ENCODE measurements around the gene ETS1.

ETS1 gene

GRCh38 chr11:128589998-128590397, 2.6 kb upstream of the ETS1 start:
- no peak for DNase-seq

- no peak for DNase-seq
Observed at GRCh38 chr11:128588093-128588492, 735 bp upstream of the ETS1 start.

GRCh38 chr11:128586689-128587088, 669 bp downstream of the ETS1 start:
- no peak for DNase-seq

GRCh38 chr11:128585498-128586238, 1.7 kb downstream of the ETS1 start:
- no peak for DNase-seq

GRCh38 chr11:128584253-128584652, 3.1 kb downstream of the ETS1 start:
- DNase-seq, result no peak

GRCh38 chr11:128582496-128583366, 4.6 kb downstream of the ETS1 start:
- no peak for DNase-seq

- DNase-seq, result no peak
Observed at GRCh38 chr11:128581561-128582272, 5.6 kb downstream of the ETS1 start.

- DNase-seq, result no peak
Observed at GRCh38 chr11:128580612-128581011, 6.7 kb downstream of the ETS1 start.

- no peak for DNase-seq
Observed at GRCh38 chr11:128579798-128580504, 7.4 kb downstream of the ETS1 start.

- no peak for DNase-seq
Observed at GRCh38 chr11:128576555-128576954, 10.8 kb downstream of the ETS1 start.

GRCh38 chr11:128575961-128576350, 11.4 kb downstream of the ETS1 start:
- DNase-seq, result no peak

GRCh38 chr11:128575174-128575960, 12.0 kb downstream of the ETS1 start:
- DNase-seq, result no peak

GRCh38 chr11:128574576-128575011, 12.8 kb downstream of the ETS1 start:
- DNase-seq, result no peak

- no peak for DNase-seq
Observed at GRCh38 chr11:128573638-128574037, 13.7 kb downstream of the ETS1 start.

- no peak for DNase-seq
Observed at GRCh38 chr11:128572965-128573364, 14.4 kb downstream of the ETS1 start.

GRCh38 chr11:128570632-128571031, 16.7 kb downstream of the ETS1 start:
- DNase-seq, result no peak

GRCh38 chr11:128569291-128569690, 18.1 kb downstream of the ETS1 start:
- DNase-seq, result no peak

- DNase-seq, result no peak
Observed at GRCh38 chr11:128568166-128568778, 19.1 kb downstream of the ETS1 start.

GRCh38 chr11:128567130-128567529, 20.2 kb downstream of the ETS1 start:
- DNase-seq, result no peak

GRCh38 chr11:128565881-128566280, 21.5 kb downstream of the ETS1 start:
- DNase-seq, result no peak

GRCh38 chr11:128564642-128565245, 22.6 kb downstream of the ETS1 start:
- DNase-seq, result no peak
